Right lobe of liver (tissue), 6 donors: ENCODE data around the gene N4BP2L1. TPM values are rescaled to one million over a fixed set of nuclear protein-coding genes. Genes with fewer than 3 reads are reported as not detected.
A peak's percentile ranks its signal among the peaks of the same experiment; 100 is the strongest.

Source experiments
- ATAC-seq, 4 donors: fragments of 200-7000 bp; cut with Tn5 transposase; one replicate each; pipeline ENCODE4 v1.9.1; 2020; ENCODE audit warnings: mild to moderate bottlenecking in 4 of 4, moderate library complexity in 4 of 4
- DNase-seq, 3 donors: peaks; one replicate each; pipeline ENCODE4 v3.0.0-alpha.2; 2020
- H3K27ac ChIP-seq, 3 donors: fragments of 200-600 bp; one replicate each; pipeline ENCODE4 v1.8.0; 2022
- H3K27me3 ChIP-seq, 2 donors: fragments of 200-600 bp; one replicate each; pipeline ENCODE4 v1.8.0; 2022
- H3K36me3 ChIP-seq, 4 donors: fragments of 200-600 bp; sonication (generic) in 1 of 4; one replicate each; pipeline versions ENCODE4 v1.5.1 to v1.8.0; 2017 to 2022; ENCODE audit warnings: control low read depth in 1 of 4
- H3K4me1 ChIP-seq, 4 donors: fragments of 200-600 bp; sonication (generic) in 1 of 4; one replicate each; pipeline versions ENCODE4 v1.5.1 to v1.8.0; 2017 to 2022; ENCODE audit warnings: control low read depth in 1 of 4
- H3K4me3 ChIP-seq, 3 donors: fragments of 200-600 bp; one replicate each; pipeline ENCODE4 v1.8.0; 2022
- H3K9me3 ChIP-seq, 4 donors: fragments of 200-600 bp; sonication (generic) in 1 of 4; one replicate each; pipeline versions ENCODE4 v1.5.1 to v1.8.0; 2017 to 2022; ENCODE audit warnings: control low read depth in 1 of 4
- POLR2A ChIP-seq: fragments of 450-650 bp; IDR thresholded peaks from one replicate; pipeline ENCODE4 v1.6.1; 2017; ENCODE audit warnings: antibody characterized with exemption, mild to moderate bottlenecking
- WGBS: methylation state at CpG from one replicate; pipeline ENCODE4 v1.1.6; 2018; ENCODE audit warnings: low coverage, low lambda C conversion rate; ENCODE audit not compliant: insufficient coverage; ENCODE audit errors: missing lambda C conversion rate; 5-methylcytosine and 5-hydroxymethylcytosine counted together
- intact Hi-C, 2 donors: fragments of 100-400 bp; cut with DNase I; formaldehyde crosslinking; loops; one replicate each; pipeline versions ENCODE4 v1.11.2 to v1.14.1; 2022
- total RNA-seq, 6 experiments: library from RNA; depleted of rRNA in 2 of 6; stranded (reverse); fragments of >200 nt in 2 of 6; fragmentation: NEBNext Ultra II Directional in 3 of 6; extraction: Animal tissue kit (Norgen Biotek cat#: 25700) in 3 of 6; gene quantifications; one replicate each; pipeline versions ENCODE4 v1.1.0 to v1.2.4, GENCODE V29; 2016 to 2023
- TF ChIP-seq, protein P1 (sequence below), 4 donors: fragments of 200-600 bp in 3 of 4; fragments of 450-650 bp in 1 of 4; IDR thresholded peaks; one replicate each; pipeline versions ENCODE4 v1.5.1 to v1.8.0; 2016 to 2022; ENCODE audit warnings: antibody characterized with exemption in 4 of 4, mild to moderate bottlenecking in 2 of 4
- donor health status: DM: no; HTN: yes; CAD: no.
- donor health status: DM: no; HTN: no; CAD: no.
- donor health status: DM: no; HTN: no; CAD: no.
- donor health status: DM: no; HTN: yes; CAD: no.
- donor health status: DM: no; HTN: yes; CAD: no.

N4BP2L1 gene
- total RNA-seq, 6 experiments from 2014 or later = 17.4 to 56.9 (median 26.5) TPM

DNA sequence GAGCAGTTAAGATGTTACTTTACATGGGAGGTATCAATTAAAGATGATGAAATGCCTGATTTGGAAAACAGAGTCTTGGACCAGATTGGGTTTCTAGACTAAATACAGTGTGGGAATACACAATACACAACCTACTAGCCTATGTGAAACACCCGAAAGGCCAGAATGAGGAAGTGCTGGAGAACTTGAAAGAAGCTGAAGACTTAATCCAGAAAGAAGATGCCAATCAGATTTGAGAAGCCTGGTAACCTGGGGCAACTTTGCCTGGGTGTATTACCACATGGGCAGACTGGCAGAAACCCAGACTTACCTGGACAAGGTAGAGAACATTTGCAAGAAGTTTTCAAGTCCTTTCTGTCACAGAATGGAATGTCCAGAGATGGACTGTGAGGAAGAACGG is 43.2 kb downstream of the N4BP2L1 start:
- Histone ChIP-seq H3K4me3 (no peak overlapping the region), H3K36me3 (no peaks in the 10 kb centered on the region), H3K4me1 (no peaks in the 10 kb centered on the region), H3K9me3 (no peaks in the 10 kb centered on the region), H3K27me3 (no peaks in the 10 kb centered on the region), H3K27ac (no peak overlapping the region)
- TF ChIP-seq, protein P1, sequence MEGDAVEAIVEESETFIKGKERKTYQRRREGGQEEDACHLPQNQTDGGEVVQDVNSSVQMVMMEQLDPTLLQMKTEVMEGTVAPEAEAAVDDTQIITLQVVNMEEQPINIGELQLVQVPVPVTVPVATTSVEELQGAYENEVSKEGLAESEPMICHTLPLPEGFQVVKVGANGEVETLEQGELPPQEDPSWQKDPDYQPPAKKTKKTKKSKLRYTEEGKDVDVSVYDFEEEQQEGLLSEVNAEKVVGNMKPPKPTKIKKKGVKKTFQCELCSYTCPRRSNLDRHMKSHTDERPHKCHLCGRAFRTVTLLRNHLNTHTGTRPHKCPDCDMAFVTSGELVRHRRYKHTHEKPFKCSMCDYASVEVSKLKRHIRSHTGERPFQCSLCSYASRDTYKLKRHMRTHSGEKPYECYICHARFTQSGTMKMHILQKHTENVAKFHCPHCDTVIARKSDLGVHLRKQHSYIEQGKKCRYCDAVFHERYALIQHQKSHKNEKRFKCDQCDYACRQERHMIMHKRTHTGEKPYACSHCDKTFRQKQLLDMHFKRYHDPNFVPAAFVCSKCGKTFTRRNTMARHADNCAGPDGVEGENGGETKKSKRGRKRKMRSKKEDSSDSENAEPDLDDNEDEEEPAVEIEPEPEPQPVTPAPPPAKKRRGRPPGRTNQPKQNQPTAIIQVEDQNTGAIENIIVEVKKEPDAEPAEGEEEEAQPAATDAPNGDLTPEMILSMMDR (IDR thresholded peaks at IDR 0.05) = no peak
- no peak for DNase-seq
- ATAC-seq = no peak
- 70% methylated on average over 2 of the region's 2 CpGs for WGBS
- intact Hi-C loops = no loop called here

DNA sequence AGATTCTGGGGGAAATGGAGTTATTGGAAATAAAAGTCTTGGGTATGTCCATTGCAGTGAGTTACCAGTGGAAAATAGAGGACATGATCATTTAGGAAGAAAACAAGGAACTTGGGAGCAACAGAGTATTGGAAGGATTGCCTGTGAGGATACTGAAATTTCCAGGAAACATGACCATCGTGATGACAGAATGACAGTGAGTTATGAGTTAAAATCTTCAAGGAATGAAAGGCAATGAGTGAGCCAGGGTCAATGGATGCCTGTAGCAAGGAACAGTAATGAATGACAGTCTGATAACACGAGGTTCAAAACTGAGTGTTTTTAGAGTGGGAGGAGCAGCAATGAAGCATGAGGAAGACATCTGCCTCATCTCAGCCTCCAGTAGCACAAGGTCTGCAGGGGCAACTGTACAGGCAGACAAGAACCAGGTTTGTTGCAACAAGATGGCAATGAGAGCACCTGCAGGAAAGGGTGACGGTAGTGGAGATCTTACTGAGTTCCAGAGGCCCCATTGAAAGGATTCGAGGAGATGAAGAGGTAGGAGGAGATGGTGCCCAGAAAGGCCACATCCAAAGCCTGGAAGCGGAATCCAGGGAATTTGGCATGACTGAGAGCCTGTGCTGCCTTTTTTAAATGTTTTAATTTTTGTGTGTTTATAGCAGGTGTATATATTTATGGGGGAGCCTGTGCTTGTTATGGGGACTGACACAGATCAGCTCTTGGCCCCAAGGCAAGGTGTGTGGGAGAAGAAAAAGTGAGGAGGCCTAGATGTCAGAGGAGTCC is 43.9 kb downstream of the N4BP2L1 start:
- intact Hi-C loops = no loop called here
- H3K4me3 ChIP-seq = no peak overlapping the region
- no peaks in the 10 kb centered on the region for H3K9me3 ChIP-seq
- TF ChIP-seq, protein P1 (IDR thresholded peaks at IDR 0.05) = no peak
- TF ChIP-seq POLR2A = no peak
- ATAC-seq (no peak), DNase-seq (no peak)
- H3K27me3 ChIP-seq = no peaks in the 10 kb centered on the region
- no peak overlapping the region for H3K27ac ChIP-seq
- H3K36me3 ChIP-seq = no peaks in the 10 kb centered on the region
- no peaks in the 10 kb centered on the region for H3K4me1 ChIP-seq
- 89% methylated on average over 5 of the region's 5 CpGs for WGBS

DNA sequence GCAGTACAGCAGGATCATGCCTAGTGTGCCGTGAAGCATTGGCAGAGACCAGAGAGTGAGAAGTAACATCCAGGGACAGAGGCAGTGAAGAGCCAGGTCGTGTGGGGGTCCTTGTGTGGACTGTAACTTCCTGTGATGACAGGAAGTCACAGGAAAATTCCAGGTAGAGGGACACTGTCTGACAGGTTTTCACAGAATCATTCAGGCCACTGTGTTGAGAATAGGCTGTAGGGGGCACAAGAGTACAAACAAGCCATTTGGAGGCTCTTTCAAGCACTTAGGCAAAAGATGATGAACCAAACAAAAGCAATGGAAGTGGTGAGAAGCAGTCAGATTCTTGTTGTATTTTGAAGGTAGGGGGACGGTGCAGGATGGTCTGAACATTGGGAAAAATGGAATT is 46.4 kb downstream of the N4BP2L1 start:
- TF ChIP-seq, protein P1 (IDR thresholded peaks at IDR 0.05) = peak; percentile 56 to 69 (median 66)
- no peak for TF ChIP-seq POLR2A
- H3K27me3 ChIP-seq = no peaks in the 10 kb centered on the region
- no peaks in the 10 kb centered on the region for H3K36me3 ChIP-seq
- H3K4me1 ChIP-seq = no peaks in the 10 kb centered on the region
- intact Hi-C loops = no loop called here
- no peaks in the 10 kb centered on the region for H3K9me3 ChIP-seq
- DNase-seq (no peak), ATAC-seq (peak; percentile 95 to 98 (median 97))
- 42% methylated on average over 3 of the region's 3 CpGs for WGBS
- no peak overlapping the region for H3K4me3 ChIP-seq
- no peak overlapping the region for H3K27ac ChIP-seq

DNA sequence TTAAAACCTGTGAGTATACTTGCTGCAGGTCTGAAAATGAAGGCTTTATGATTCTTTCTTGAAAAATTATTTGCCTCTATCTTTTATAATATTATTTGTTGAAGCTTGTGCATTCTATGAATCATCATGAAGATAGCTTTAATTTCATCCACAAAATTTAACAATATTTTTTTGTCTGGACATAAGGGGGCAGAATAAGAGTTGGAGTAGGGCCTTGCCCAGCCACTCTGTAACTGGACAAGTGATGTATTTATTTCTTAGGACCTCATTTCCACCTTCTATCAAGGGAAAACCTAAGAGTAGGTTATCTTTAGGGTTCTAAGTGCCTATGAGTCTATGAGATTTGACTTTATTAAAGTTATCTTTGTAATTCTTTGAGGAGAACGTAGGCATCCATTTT is 49.9 kb downstream of the N4BP2L1 start:
- Histone ChIP-seq H3K4me3 (no peak overlapping the region), H3K27ac (no peak overlapping the region), H3K27me3 (no peaks in the 10 kb centered on the region), H3K9me3 (no peaks in the 10 kb centered on the region), H3K36me3 (no peaks in the 10 kb centered on the region), H3K4me1 (no peaks in the 10 kb centered on the region)
- TF ChIP-seq POLR2A = no peak
- TF ChIP-seq, protein P1 (IDR thresholded peaks at IDR 0.05) = peak in 2 of 4 donors; percentile 22 to 25
- DNase-seq (no peak), ATAC-seq (peak in 3 of 4 donors; percentile 25 to 28 (median 25))
- WGBS = 100% methylated on average over 1 of the region's 1 CpG
- intact Hi-C loops = no loop called here
